WERI-Rb-1 (cell line): ENCODE measurements around the gene MAP2K7.

Experiments
- DNase-seq: peaks from one replicate; pipeline ENCODE4 v3.0.0-alpha.2; 2020
- H3K27ac ChIP-seq: fragments of 250-450 bp; sonication (Bioruptor Pico); 2 replicates; pipeline ENCODE4 v1.5.1; 2020; ENCODE audit warnings: mild to moderate bottlenecking, moderate library complexity
- H3K27me3 ChIP-seq: fragments of 250-450 bp; sonication (Bioruptor Pico); 2 replicates; pipeline ENCODE4 v1.5.1; 2021; ENCODE audit warnings: mild to moderate bottlenecking, low read depth, moderate library complexity; ENCODE audit not compliant: insufficient read depth, severe bottlenecking
- H3K36me3 ChIP-seq: fragments of 250-450 bp; sonication (Bioruptor Pico); 2 replicates; pipeline ENCODE4 v1.5.1; 2020; ENCODE audit warnings: mild to moderate bottlenecking, moderate library complexity
- H3K4me3 ChIP-seq: 2 replicates; pipeline ENCODE4 v1.5.1; 2011; ENCODE audit warnings: low read depth, mild to moderate bottlenecking, control low read depth, low read length
- H3K9me3 ChIP-seq: fragments of 250-450 bp; sonication (Bioruptor Pico); 2 replicates; pipeline ENCODE4 v1.5.1; 2021; ENCODE audit warnings: mild to moderate bottlenecking, moderate library complexity; ENCODE audit not compliant: severe bottlenecking
- CTCF ChIP-seq: IDR thresholded peaks from 2 replicates; pipeline ENCODE4 v1.5.1; 2011; ENCODE audit warnings: low read depth, mild to moderate bottlenecking, control low read depth, inconsistent platforms, low read length

MAP2K7 gene

DNA sequence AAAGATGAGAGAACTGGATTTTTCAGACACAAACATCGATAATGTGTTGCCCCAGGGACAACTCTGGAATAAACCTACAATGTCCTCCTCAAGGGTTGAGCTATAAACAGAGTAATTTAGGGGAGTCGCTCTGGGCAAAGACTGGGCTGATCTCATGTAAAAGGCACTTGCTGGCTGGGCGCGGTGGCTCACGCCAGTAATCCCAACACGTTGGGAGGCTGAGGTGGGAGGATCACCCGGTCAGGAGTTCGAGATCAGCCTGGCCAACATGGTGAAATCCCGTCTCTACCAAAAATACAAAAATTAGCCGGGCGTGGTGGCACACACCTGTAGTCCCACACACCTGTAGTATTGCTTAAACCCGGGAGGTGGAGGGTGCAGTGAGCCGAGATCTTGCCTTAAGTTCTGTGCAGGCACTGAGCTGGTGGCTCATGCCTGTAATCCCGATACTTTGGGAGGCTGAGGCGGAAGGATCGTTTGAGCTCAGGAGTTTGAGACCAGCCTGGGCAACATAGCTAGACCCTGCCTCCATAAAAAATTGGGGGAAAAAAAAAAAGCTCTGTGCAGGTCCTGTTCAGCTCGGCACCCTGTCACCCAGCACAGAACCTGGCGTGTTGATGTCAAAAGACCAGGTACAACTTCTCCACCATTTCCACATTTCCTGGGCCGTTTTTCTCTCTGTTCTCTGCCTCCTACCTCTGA is 38.4 kb downstream of the MAP2K7 start:
- Histone ChIP-seq H3K36me3 (peaks cover 48% of the 10 kb centered on the region), H3K9me3 (no peaks in the 10 kb centered on the region), H3K27me3 (no peaks in the 10 kb centered on the region), H3K4me3 (no peak overlapping the region), H3K27ac (no peak overlapping the region)
- TF ChIP-seq CTCF, result no peak
- no peak for DNase-seq

DNA sequence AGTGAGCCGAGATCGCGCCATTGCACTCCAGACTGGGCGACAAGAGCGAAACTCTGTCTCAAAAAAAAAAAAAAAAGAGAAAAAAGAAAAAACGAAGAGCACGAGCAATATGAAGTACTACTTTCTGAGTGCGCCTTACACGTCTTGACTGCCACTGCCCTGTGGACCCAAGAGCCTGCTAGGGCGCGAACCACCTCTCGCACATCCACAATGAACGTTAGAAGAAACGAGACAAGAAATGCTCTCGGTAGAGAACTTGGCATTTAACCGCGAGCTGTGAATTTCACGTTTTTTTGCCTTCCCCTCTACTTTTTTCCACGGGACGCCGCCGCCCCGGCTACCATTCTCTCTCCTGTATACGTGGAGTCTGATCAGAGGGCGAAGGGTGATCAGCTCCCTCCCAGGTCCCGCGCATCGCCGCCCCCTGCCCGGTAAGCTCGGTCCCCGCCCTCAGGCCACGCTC is 39.3 kb downstream of the MAP2K7 start:
- peak overlapping the region; percentile 93 for H3K4me3 ChIP-seq
- peaks cover 38% of the 10 kb centered on the region for H3K36me3 ChIP-seq
- H3K9me3 ChIP-seq, result no peaks in the 10 kb centered on the region
- TF ChIP-seq CTCF, result no peak
- no peak for DNase-seq
- peak overlapping the region; percentile 96 for H3K27ac ChIP-seq
- H3K27me3 ChIP-seq, result no peaks in the 10 kb centered on the region

DNA sequence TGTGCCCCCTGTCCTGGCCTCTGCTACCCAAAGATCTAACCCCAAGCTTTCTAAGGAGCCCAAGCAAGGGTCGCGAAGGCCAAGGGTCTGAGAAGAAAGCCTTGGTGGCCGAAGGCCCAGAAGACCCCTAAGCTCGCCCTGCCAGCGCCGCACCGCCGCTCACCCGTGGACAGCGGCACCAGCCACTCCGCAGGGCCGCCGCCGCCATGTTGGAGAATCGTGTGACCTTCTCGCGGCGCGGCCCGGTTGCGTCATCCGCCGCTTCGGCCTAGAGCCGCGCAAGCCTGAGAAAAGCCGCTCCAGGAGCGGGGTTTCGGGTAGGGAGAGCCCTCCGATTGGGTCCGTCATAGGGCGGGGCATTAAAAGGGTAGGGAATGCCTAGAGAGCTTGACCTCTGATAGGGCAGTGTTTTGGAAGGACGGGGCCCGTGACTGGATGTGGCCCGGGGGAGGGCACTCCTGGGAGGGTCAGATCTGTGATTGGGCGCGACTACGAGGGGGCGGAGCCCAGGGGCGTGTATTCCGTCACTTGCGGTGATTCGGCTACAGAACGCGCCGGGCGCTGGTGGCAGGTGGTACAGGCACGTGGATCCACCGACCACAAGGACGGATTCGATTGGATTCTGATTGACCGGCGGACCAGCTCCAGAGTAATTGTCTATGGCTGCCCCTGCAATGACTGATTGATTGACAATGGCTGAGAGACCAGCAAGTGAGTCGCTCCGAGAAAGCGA is 39.9 kb downstream of the MAP2K7 start, which contains the start of gene TIMM44:
TIMM44 (minus strand) TSS at position 223 of the 733 bp plus-strand sequence; CDS start at position 208, 15 bp downstream.
- TF ChIP-seq CTCF, result no peak
- no peaks in the 10 kb centered on the region for H3K9me3 ChIP-seq
- no peaks in the 10 kb centered on the region for H3K27me3 ChIP-seq
- H3K27ac ChIP-seq, result peak within 1 kb of the TSS; percentile 96
- H3K4me3 ChIP-seq, result peak within 1 kb of the TSS; percentile 93
- peaks cover 32% of the 10 kb centered on the region for H3K36me3 ChIP-seq
- DNase-seq, result peak; percentile 99

DNA sequence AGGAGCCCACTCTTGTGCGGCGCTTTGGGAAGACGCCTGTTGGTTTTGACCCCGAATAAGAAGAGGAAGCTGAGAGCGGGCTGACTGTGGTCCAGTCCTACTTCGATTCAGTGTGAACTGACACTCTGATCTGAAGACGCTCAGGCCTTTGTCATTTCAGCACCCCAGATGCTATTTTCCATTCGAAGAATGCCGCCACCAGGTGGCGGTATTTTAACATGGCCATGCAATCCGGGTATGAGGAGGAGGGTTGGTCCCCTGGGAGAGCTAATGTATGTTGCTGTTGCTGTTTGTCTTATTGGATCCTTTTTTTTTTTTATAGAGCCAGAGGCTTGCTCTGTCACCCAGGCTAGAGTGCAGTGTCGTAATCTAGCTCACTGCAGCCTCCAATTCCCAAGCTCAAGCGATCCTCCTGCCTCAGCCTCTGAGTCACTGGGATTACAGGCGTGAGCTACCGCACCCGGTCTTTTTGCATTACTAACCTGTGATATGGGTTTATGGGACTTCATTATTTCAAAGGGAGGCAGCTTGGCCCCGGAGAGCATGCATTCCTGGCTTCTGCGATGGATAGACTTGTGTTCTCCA is 40.6 kb downstream of the MAP2K7 start:
- peak overlapping the region; percentile 93 for H3K4me3 ChIP-seq
- H3K27me3 ChIP-seq, result no peaks in the 10 kb centered on the region
- peaks cover 26% of the 10 kb centered on the region for H3K36me3 ChIP-seq
- H3K27ac ChIP-seq, result peak overlapping the region; percentile 95
- DNase-seq, result peak; percentile 86
- peak; percentile 71 for TF ChIP-seq CTCF
- no peaks in the 10 kb centered on the region for H3K9me3 ChIP-seq

GRCh38 chr19:7947939-7948338 is 44.3 kb downstream of the MAP2K7 start:
- no peak overlapping the region for H3K4me3 ChIP-seq
- DNase-seq, result no peak
- no peak for TF ChIP-seq CTCF
- H3K27ac ChIP-seq, result no peak overlapping the region
- no peaks in the 10 kb centered on the region for H3K27me3 ChIP-seq
- peaks cover 4% of the 10 kb centered on the region for H3K36me3 ChIP-seq
- no peaks in the 10 kb centered on the region for H3K9me3 ChIP-seq
